Measurements from ENCODE around the gene ZFP64.

The ZFP64 gene

GRCh38 chr20:52217689-52218395 lies 26.3 kb upstream of the ZFP64 start:
- in situ Hi-C loops (cut with HindIII; ENCODE audit: low sequenced_read_pairs) = no loop called here
- no peak for DNase-seq (ENCODE audit: low read depth, low spot score)
- TF ChIP-seq CTCF (IDR thresholded peaks at IDR 0.05; ENCODE audit: low read depth, low read length) = no peak
- H3K4me3 ChIP-seq (ENCODE audit: low read depth, low read length) = no peak overlapping the region

DNA sequence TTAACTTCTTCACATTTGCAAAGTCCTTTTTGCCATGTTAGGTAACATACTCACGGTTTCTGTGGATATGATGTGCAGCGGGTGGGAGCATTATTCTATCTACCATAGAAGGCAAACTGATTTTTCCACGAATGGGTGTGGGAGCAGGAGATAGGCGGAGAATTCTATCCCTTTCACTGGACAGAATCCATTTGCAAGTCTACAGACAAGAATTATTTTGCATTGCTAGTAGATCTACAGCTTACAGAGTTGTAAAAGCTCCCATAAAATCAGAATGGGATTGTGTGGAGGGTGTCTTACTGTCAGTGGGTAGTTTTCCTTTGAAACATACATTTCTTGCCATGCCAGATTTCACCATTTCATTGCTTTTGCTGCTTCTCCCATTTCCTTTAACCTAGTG lies 22.4 kb upstream of the ZFP64 start:
- H3K4me3 ChIP-seq (ENCODE audit: low read depth, low read length) = no peak overlapping the region
- no peak for DNase-seq (ENCODE audit: low read depth, low spot score)
- in situ Hi-C loops (cut with HindIII; ENCODE audit: low sequenced_read_pairs) = no loop called here
- TF ChIP-seq CTCF (IDR thresholded peaks at IDR 0.05; ENCODE audit: low read depth, low read length) = no peak

- in situ Hi-C loops (cut with HindIII; ENCODE audit: low sequenced_read_pairs) = no loop called here
- no peak for DNase-seq (ENCODE audit: low read depth, low spot score)
- no peak overlapping the region for H3K4me3 ChIP-seq (ENCODE audit: low read depth, low read length)
- no peak for TF ChIP-seq CTCF (IDR thresholded peaks at IDR 0.05; ENCODE audit: low read depth, low read length)
Measured at GRCh38 chr20:52212943-52213342, 21.4 kb upstream of the ZFP64 start.

DNA sequence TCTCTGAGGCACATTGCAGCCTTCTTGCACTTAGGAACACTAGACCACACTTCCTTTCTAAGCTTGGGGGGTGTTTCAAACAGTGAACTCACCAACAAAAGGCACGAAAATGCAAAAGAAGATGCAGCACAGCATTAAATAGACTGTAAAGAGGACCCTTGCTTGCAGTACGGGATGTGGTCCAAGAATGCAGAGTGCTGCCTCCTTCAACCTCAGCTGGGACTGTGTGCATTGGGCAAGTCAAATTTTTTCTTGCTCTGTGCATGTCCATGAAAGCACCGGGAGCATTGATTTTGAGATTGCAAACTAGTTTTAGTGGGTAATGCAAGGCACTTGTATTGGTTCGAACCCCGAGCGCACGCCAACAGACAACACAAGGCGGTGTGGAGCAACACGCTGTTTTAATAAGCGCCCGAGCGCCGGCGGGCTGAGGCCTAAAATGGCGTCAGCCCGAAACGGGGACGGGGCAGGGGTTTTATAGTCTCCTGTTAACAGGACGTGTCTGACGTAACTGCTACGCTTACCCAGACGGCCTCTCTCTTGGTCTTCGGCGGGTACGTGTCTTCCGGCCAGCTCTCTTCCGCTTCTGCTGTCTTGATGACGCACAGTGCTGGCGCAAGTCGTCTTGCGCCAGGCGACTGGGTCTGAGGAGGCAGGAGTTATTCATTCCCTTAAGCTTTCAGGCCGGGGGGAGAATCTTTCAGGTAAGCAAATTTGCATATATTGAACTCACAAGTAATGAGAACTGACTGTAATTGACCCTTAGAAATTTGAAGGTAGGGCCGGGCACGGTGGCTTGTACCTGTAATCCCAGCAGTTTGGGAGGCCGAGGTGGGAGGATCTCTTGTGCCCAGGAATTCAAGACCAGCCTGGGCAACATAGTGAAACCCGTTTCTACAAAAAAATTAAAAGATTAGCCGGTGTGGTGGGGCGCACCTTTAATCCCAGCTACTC lies 18.7 kb upstream of the ZFP64 start:
- in situ Hi-C loops (cut with HindIII; ENCODE audit: low sequenced_read_pairs) = no loop called here
- no peak overlapping the region for H3K4me3 ChIP-seq (ENCODE audit: low read depth, low read length)
- no peak for TF ChIP-seq CTCF (IDR thresholded peaks at IDR 0.05; ENCODE audit: low read depth, low read length)
- no peak for DNase-seq (ENCODE audit: low read depth, low spot score)

- TF ChIP-seq CTCF (IDR thresholded peaks at IDR 0.05; ENCODE audit: low read depth, low read length) = no peak
- in situ Hi-C loops (cut with HindIII; ENCODE audit: low sequenced_read_pairs) = no loop called here
- no peak for DNase-seq (ENCODE audit: low read depth, low spot score)
- H3K4me3 ChIP-seq (ENCODE audit: low read depth, low read length) = no peak overlapping the region
Measured at GRCh38 chr20:52209154-52209571, 17.6 kb upstream of the ZFP64 start.

- DNase-seq (ENCODE audit: low read depth, low spot score) = no peak
- in situ Hi-C loops (cut with HindIII; ENCODE audit: low sequenced_read_pairs) = no loop called here
- no peak overlapping the region for H3K4me3 ChIP-seq (ENCODE audit: low read depth, low read length)
Measured at GRCh38 chr20:52207020-52207810, 15.6 kb upstream of the ZFP64 start.

More at GRCh38 chr20:52207020-52207810, 15.6 kb upstream of the ZFP64 start:
- no peak for TF ChIP-seq CTCF (IDR thresholded peaks at IDR 0.05; ENCODE audit: low read depth, low read length)
